GM10248 (cell line): ENCODE data around the gene SF3A2.
A peak's percentile ranks its signal among the peaks of the same experiment; 100 is the strongest.

Experiments
- CTCF ChIA-PET: fragments of 300-600 bp; sonication (Branson Sonifier 250); formaldehyde crosslinking; extraction: SDS; loops from one replicate; lab custom pipeline; 2021; ENCODE audit warnings: antibody characterized with exemption; lab: Yijun Ruan, JAX
- POLR2A ChIA-PET: fragments of 350-650 bp; sonication (Branson Sonifier 250); formaldehyde crosslinking; extraction: SDS; loops from one replicate; lab custom pipeline; 2020; ENCODE audit warnings: antibody characterized with exemption; lab: Yijun Ruan, JAX
- DNase-seq: peaks from one replicate; pipeline ENCODE4 v3.0.0; 2012; ENCODE audit errors: extremely low spot score
- TF ChIP-seq, protein P1 (sequence below): IDR thresholded peaks from 2 replicates; pipeline ENCODE4 v1.5.1; 2012; ENCODE audit warnings: mild to moderate bottlenecking, low read depth; ENCODE audit errors: extremely low read depth, missing control alignments, control extremely low read depth

The SF3A2 gene

GRCh38 chr19:2260341-2260805, 23.7 kb downstream of the SF3A2 start:
- POLR2A ChIA-PET = interaction anchor here (0.6 to 2.1 kb wide), 4 partner anchors 10 to 581 kb away, joined by 3 to 11 read pairs (median 6); partner anchors contain the start of genes GADD45B and ZNF555
- CTCF ChIA-PET = interaction anchor here (1.0 to 3.5 kb wide), 7 partner anchors 12 to 104 kb away, joined by 4 to 14 read pairs (median 7); partner anchors contain the start of gene PLEKHJ1
- DNase-seq = no peak
- TF ChIP-seq, protein P1, sequence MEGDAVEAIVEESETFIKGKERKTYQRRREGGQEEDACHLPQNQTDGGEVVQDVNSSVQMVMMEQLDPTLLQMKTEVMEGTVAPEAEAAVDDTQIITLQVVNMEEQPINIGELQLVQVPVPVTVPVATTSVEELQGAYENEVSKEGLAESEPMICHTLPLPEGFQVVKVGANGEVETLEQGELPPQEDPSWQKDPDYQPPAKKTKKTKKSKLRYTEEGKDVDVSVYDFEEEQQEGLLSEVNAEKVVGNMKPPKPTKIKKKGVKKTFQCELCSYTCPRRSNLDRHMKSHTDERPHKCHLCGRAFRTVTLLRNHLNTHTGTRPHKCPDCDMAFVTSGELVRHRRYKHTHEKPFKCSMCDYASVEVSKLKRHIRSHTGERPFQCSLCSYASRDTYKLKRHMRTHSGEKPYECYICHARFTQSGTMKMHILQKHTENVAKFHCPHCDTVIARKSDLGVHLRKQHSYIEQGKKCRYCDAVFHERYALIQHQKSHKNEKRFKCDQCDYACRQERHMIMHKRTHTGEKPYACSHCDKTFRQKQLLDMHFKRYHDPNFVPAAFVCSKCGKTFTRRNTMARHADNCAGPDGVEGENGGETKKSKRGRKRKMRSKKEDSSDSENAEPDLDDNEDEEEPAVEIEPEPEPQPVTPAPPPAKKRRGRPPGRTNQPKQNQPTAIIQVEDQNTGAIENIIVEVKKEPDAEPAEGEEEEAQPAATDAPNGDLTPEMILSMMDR = no peak

DNA sequence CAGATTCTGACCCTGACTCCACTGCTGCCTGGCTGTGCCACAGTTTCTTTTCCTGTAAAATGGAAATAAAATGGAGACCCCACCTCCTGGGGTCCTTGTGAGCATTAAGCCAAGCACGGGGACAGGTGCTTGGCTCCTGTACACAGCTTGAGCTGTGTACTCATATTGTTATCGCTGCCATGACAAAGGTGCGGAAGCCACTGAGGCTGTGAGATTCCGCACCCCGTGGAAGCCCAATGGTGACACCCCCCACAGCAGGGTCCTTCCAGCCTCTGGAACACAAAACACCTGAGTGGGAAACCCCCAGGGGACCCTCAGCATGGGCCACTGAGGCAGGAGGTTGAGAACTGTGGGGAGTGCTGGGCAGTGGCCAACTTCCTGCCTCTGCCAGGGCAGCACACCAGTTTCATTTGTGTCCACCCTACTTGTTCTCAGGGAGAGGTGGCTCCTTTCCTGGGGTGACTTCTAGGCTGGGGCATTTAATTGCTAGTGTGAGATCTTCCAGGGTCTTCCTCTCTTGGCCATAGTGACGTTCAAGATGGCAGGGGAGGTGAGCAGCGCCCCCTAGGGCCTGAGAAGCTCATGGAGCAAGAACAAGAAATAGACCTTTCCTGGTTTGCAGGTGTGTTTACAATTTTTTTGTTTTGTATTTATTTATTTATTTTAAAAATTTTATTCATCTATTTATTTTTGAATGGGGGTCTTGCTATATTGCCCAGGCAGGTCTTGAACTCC, 25.0 kb downstream of the SF3A2 start:
- CTCF ChIA-PET = interaction anchor here (0.6 to 3.5 kb wide), 14 partner anchors 11 to 412 kb away, joined by 3 to 14 read pairs (median 4); partner anchors contain the start of gene PLEKHJ1
- TF ChIP-seq, protein P1 = peak; percentile 53
- POLR2A ChIA-PET = interaction anchor here (2.1 kb wide), 1 partner anchor 214 kb away, joined by 11 read pairs; the partner anchor contains the start of gene GADD45B
- DNase-seq = no peak

GRCh38 chr19:2266183-2266993, 29.8 kb downstream of the SF3A2 start:
- TF ChIP-seq, protein P1 = no peak
- DNase-seq = peak; percentile 75
- ChIA-PET CTCF (interaction anchor here (0.9 to 1.8 kb wide), 2 partner anchors 31 to 110 kb away, joined by 3 to 4 read pairs; partner anchors contain the start of gene PLEKHJ1), POLR2A (interaction anchor here (1.1 kb wide), 1 partner anchor 209 kb away, joined by 4 read pairs; the partner anchor contains the start of gene GADD45B)

DNA sequence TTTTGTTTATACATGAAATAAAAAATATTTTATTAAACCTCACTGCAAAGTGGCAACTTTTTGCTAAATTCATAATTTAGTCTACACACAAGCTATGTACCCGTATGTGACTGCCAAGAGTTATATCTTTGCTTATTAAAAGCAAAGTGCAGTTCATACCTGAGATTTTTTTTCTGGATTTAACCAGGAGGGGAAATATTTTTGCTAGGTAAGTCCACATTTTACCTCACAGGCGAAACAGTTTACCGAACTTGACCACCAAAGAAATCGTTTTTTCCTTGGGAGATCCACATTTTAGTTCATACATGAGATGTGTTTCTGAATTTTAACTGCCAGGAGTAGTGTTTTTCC, 31.8 kb downstream of the SF3A2 start:
- ChIA-PET CTCF (no interaction called here), POLR2A (interaction anchor here (0.6 kb wide), 1 partner anchor 408 kb away, joined by 8 read pairs; no protein-coding TSS in a partner anchor)
- no peak for DNase-seq
- TF ChIP-seq, protein P1 = no peak

DNA sequence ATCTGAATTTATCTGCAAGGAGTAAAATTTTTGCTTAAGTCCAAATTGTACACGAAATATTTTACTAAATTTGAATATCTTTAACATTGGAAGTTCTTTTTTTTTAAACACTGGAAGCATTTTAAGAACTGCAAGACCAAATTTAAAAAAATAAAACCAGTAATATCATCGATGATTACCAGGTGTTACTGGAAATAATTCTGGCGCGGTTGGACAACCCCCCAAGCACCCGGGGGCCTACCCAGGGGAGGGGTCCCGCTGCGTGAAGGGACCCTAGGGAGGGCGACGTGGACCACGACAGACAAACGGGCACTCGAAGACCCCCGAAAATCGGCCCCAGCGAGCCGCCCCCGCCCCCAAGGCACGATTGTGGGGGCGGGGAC, 32.2 kb downstream of the SF3A2 start:
- TF ChIP-seq, protein P1 = no peak
- ChIA-PET CTCF (no interaction called here), POLR2A (interaction anchor here (0.6 kb wide), 1 partner anchor 409 kb away, joined by 8 read pairs; no protein-coding TSS in a partner anchor)
- DNase-seq = no peak
